Ovary (tissue), 3 donors: Measurements from ENCODE around the gene TNNT3.

Experiments used
- EP300 ChIP-seq: sonication (generic); formaldehyde crosslinking; IDR thresholded peaks from one replicate; pipeline ENCODE4 v1.6.1; 2017; ENCODE audit warnings: antibody characterized with exemption
- POLR2A ChIP-seq: fragments of 450-650 bp; IDR thresholded peaks from one replicate; pipeline ENCODE4 v1.6.1; 2017; ENCODE audit warnings: antibody characterized with exemption, mild to moderate bottlenecking, moderate library complexity
- TF ChIP-seq, protein P1 (sequence below), 3 donors: fragments of 450-650 bp in 2 of 3; fragments of 200-600 bp in 1 of 3; IDR thresholded peaks; one replicate each; pipeline versions ENCODE4 v1.5.1 to v1.8.0; 2016 to 2022; ENCODE audit warnings: antibody characterized with exemption in 3 of 3, mild to moderate bottlenecking in 1 of 3
- donor health status: DM: no; HTN: no; CAD: no.

GRCh38 chr11:1946812-1947484 is 27.4 kb downstream of the TNNT3 start, which contains the start of gene MRPL23:
- TF ChIP-seq, protein P1, sequence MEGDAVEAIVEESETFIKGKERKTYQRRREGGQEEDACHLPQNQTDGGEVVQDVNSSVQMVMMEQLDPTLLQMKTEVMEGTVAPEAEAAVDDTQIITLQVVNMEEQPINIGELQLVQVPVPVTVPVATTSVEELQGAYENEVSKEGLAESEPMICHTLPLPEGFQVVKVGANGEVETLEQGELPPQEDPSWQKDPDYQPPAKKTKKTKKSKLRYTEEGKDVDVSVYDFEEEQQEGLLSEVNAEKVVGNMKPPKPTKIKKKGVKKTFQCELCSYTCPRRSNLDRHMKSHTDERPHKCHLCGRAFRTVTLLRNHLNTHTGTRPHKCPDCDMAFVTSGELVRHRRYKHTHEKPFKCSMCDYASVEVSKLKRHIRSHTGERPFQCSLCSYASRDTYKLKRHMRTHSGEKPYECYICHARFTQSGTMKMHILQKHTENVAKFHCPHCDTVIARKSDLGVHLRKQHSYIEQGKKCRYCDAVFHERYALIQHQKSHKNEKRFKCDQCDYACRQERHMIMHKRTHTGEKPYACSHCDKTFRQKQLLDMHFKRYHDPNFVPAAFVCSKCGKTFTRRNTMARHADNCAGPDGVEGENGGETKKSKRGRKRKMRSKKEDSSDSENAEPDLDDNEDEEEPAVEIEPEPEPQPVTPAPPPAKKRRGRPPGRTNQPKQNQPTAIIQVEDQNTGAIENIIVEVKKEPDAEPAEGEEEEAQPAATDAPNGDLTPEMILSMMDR (IDR thresholded peaks at IDR 0.05), result no peak
- TF ChIP-seq POLR2A (no peak), EP300 (no peak)
